Astrocyte (in vitro differentiated cells and primary cell): ENCODE results near the gene WFDC9.
"Not testable (repeated sequence)": the region's sequence is repeated elsewhere in the genome, so short reads cannot be mapped to it uniquely, and the experiment has no call there.

Experiments
- CTCF ChIP-seq: IDR thresholded peaks from 2 replicates; pipeline ENCODE4 v1.5.1; 2011; ENCODE audit warnings: low read depth, mild to moderate bottlenecking, inconsistent platforms, low read length, moderate library complexity; ENCODE audit not compliant: insufficient read depth
- EZH2 ChIP-seq: IDR thresholded peaks from 2 replicates; pipeline ENCODE4 v1.6.1; 2012; ENCODE audit warnings: mild to moderate bottlenecking, low read length, inconsistent platforms; ENCODE audit not compliant: insufficient read depth

DNA sequence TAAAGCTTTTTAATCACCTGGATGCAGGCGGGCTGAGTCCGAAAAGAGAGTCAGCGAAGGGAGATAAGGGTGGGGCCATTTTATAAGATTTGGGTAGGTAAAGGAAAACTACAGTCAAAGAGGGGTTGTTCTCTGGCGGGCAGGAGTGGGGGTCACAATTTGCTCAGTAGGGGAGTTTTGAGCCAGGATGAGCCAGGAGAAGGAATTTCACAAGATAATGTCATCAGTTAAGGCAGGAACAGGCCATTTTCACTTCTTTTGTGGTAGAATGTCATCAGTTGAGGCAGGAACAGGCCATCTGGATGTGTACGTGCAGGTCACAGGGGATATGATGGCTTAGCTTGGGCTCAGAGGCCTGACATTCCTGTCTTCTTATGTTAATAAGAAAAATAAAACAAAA, 46.8 kb downstream of the WFDC9 start:
- TF ChIP-seq CTCF, EZH2: not testable (repeated sequence)
